ENCODE measurements around the gene SPIRE2. TPM values are rescaled to one million over a fixed set of nuclear protein-coding genes. Genes with fewer than 3 reads are reported as not detected.

SPIRE2 gene
- total and polyA plus RNA-seq, 2 donors (not counting 1 experiment from before 2014, with no cell fraction given): 0.59 to 3.8 TPM

- Histone ChIP-seq H3K4me1 (ENCODE audit: control insufficient read depth, extremely low read depth, insufficient read depth, low read length) (no peaks in the 10 kb centered on the region), H3K9ac (ENCODE audit: insufficient read depth, low read length) (no peak overlapping the region), H3K79me2 (ENCODE audit: control insufficient read depth, insufficient read depth, low read length) (no peaks in the 10 kb centered on the region), H3K27ac (ENCODE audit: insufficient read depth, low read length) (no peak overlapping the region), H3K36me3 (ENCODE audit: control insufficient read depth, insufficient read depth, low read length) (peaks cover 4% of the 10 kb centered on the region), H4K20me1 (ENCODE audit: control insufficient read depth, extremely low read depth, insufficient read depth, low read length) (no peaks in the 10 kb centered on the region), H3K9me3 (ENCODE audit: control insufficient read depth, insufficient read depth, low read depth, low read length) (no peaks in the 10 kb centered on the region), H2AFZ (ENCODE audit: low read length) (no peak overlapping the region), H3K4me3 (replicated peaks in 1 of 4; ENCODE audit: control extremely low read depth in 1 of 4, insufficient read depth in 1 of 4, low read depth in 3 of 4, low read length in 4 of 4) (no peak overlapping the region), H3K27me3 (ENCODE audit: control insufficient read depth, insufficient read depth, low read length) (no peaks in the 10 kb centered on the region), H3K4me2 (ENCODE audit: extremely low read depth, insufficient read depth, low read length) (no peak overlapping the region)
- TF ChIP-seq CTCF (conservative IDR thresholded peaks at IDR 0.05 in 1 of 2, IDR thresholded peaks at IDR 0.05 in 1 of 2; ENCODE audit: low read depth in 1 of 2, low read length in 2 of 2) (no peak), EZH2 (IDR thresholded peaks at IDR 0.05; ENCODE audit: low read length, missing control alignments) (no peak)
- DNase-seq (ENCODE audit: low read depth in 2 of 2): no peak
Observed at GRCh38 chr16:89784406-89784805, 43.9 kb upstream of the SPIRE2 start.

- no peak for TF ChIP-seq EZH2 (IDR thresholded peaks at IDR 0.05; ENCODE audit: low read length, missing control alignments)
- TF ChIP-seq CTCF (conservative IDR thresholded peaks at IDR 0.05 in 1 of 2, IDR thresholded peaks at IDR 0.05 in 1 of 2; ENCODE audit: low read depth in 1 of 2, low read length in 2 of 2): no peak
- Histone ChIP-seq H3K9ac (ENCODE audit: insufficient read depth, low read length) (no peak overlapping the region), H3K27ac (ENCODE audit: insufficient read depth, low read length) (no peak overlapping the region), H2AFZ (ENCODE audit: low read length) (no peak overlapping the region), H3K27me3 (ENCODE audit: control insufficient read depth, insufficient read depth, low read length) (no peaks in the 10 kb centered on the region), H3K9me3 (ENCODE audit: control insufficient read depth, insufficient read depth, low read depth, low read length) (no peaks in the 10 kb centered on the region), H3K4me1 (ENCODE audit: control insufficient read depth, extremely low read depth, insufficient read depth, low read length) (no peaks in the 10 kb centered on the region), H3K36me3 (ENCODE audit: control insufficient read depth, insufficient read depth, low read length) (no peaks in the 10 kb centered on the region), H4K20me1 (ENCODE audit: control insufficient read depth, extremely low read depth, insufficient read depth, low read length) (no peaks in the 10 kb centered on the region), H3K79me2 (ENCODE audit: control insufficient read depth, insufficient read depth, low read length) (no peaks in the 10 kb centered on the region), H3K4me3 (replicated peaks in 1 of 4; ENCODE audit: control extremely low read depth in 1 of 4, insufficient read depth in 1 of 4, low read depth in 3 of 4, low read length in 4 of 4) (no peak overlapping the region), H3K4me2 (ENCODE audit: extremely low read depth, insufficient read depth, low read length) (no peak overlapping the region)
- DNase-seq (ENCODE audit: low read depth in 2 of 2): no peak
Observed at GRCh38 chr16:89785523-89786155, 42.6 kb upstream of the SPIRE2 start.

GRCh38 chr16:89786474-89787364 lies 41.6 kb upstream of the SPIRE2 start:
- H3K36me3 ChIP-seq (ENCODE audit: control insufficient read depth, insufficient read depth, low read length): peaks cover 6% of the 10 kb centered on the region
- H4K20me1 ChIP-seq (ENCODE audit: control insufficient read depth, extremely low read depth, insufficient read depth, low read length): no peaks in the 10 kb centered on the region
- no peak for DNase-seq (ENCODE audit: low read depth in 2 of 2)
- H3K4me3 ChIP-seq (replicated peaks in 1 of 4; ENCODE audit: control extremely low read depth in 1 of 4, insufficient read depth in 1 of 4, low read depth in 3 of 4, low read length in 4 of 4): no peak overlapping the region
- H3K9me3 ChIP-seq (ENCODE audit: control insufficient read depth, insufficient read depth, low read depth, low read length): no peaks in the 10 kb centered on the region
- no peak overlapping the region for H3K27ac ChIP-seq (ENCODE audit: insufficient read depth, low read length)
- H3K27me3 ChIP-seq (ENCODE audit: control insufficient read depth, insufficient read depth, low read length): no peaks in the 10 kb centered on the region
- no peak overlapping the region for H3K4me2 ChIP-seq (ENCODE audit: extremely low read depth, insufficient read depth, low read length)
- no peaks in the 10 kb centered on the region for H3K4me1 ChIP-seq (ENCODE audit: control insufficient read depth, extremely low read depth, insufficient read depth, low read length)
- TF ChIP-seq EZH2 (IDR thresholded peaks at IDR 0.05; ENCODE audit: low read length, missing control alignments): no peak
- no peak for TF ChIP-seq CTCF (conservative IDR thresholded peaks at IDR 0.05 in 1 of 2, IDR thresholded peaks at IDR 0.05 in 1 of 2; ENCODE audit: low read depth in 1 of 2, low read length in 2 of 2)
- no peak overlapping the region for H3K9ac ChIP-seq (ENCODE audit: insufficient read depth, low read length)
- no peaks in the 10 kb centered on the region for H3K79me2 ChIP-seq (ENCODE audit: control insufficient read depth, insufficient read depth, low read length)
- H2AFZ ChIP-seq (ENCODE audit: low read length): no peak overlapping the region

Measured in fibroblast of lung (primary cell).